Islet of Langerhans (tissue), 1 donor: Measurements from ENCODE around the gene SFXN2.
"Not testable (repeated sequence)": the region's sequence is repeated elsewhere in the genome, so short reads cannot be mapped to it uniquely, and the experiment has no call there.

ENCODE experiments used
- FAIRE-seq: peaks from one replicate; lab custom pipeline; 2011; peaks lifted over from hg19 to GRCh38; lab: Jason Lieb, UNC

Gene SFXN2

GRCh38 chr10:102753718-102754117 is 39.3 kb downstream of the SFXN2 start:
- no peak for FAIRE-seq

- FAIRE-seq: no peak
Observed at GRCh38 chr10:102757323-102757722, 42.9 kb downstream of the SFXN2 start.

GRCh38 chr10:102758240-102758932 is 44.0 kb downstream of the SFXN2 start:
- no peak for FAIRE-seq

- not testable (repeated sequence) for FAIRE-seq
Observed at GRCh38 chr10:102758933-102759262, 44.5 kb downstream of the SFXN2 start.

- FAIRE-seq: no peak
Observed at GRCh38 chr10:102759497-102760210, 45.2 kb downstream of the SFXN2 start.

GRCh38 chr10:102761981-102762380 is 47.5 kb downstream of the SFXN2 start:
- FAIRE-seq: no peak

- no peak for FAIRE-seq
Observed at GRCh38 chr10:102762401-102763015, 48.1 kb downstream of the SFXN2 start.

- no peak for FAIRE-seq
Observed at GRCh38 chr10:102763037-102763607, 48.7 kb downstream of the SFXN2 start.

GRCh38 chr10:102764470-102765161 is 50.2 kb downstream of the SFXN2 start:
- FAIRE-seq: no peak

- no peak for FAIRE-seq
Observed at GRCh38 chr10:102765336-102765735, 50.9 kb downstream of the SFXN2 start.

- FAIRE-seq: no peak
Observed at GRCh38 chr10:102767428-102768160, 53.2 kb downstream of the SFXN2 start.

- no peak for FAIRE-seq
Observed at GRCh38 chr10:102769375-102770107, 55.1 kb downstream of the SFXN2 start.

GRCh38 chr10:102770108-102770482 is 55.7 kb downstream of the SFXN2 start:
- no peak for FAIRE-seq

GRCh38 chr10:102770792-102771191 is 56.4 kb downstream of the SFXN2 start:
- no peak for FAIRE-seq

GRCh38 chr10:102773320-102773719 is 58.9 kb downstream of the SFXN2 start:
- FAIRE-seq: no peak

GRCh38 chr10:102773986-102774385 is 59.5 kb downstream of the SFXN2 start:
- no peak for FAIRE-seq

- FAIRE-seq: no peak
Observed at GRCh38 chr10:102775201-102775934, 60.9 kb downstream of the SFXN2 start.

- FAIRE-seq: no peak
Observed at GRCh38 chr10:102775935-102776669, 61.7 kb downstream of the SFXN2 start.

- no peak for FAIRE-seq
Observed at GRCh38 chr10:102776779-102777456, 62.5 kb downstream of the SFXN2 start.
